ENCODE results near the gene PRSS50. TPM values are rescaled to one million over a fixed set of nuclear protein-coding genes. Genes with fewer than 3 reads are reported as not detected.

PRSS50 gene
- total RNA-seq, 1 experiment from 2014 or later = not detected

GRCh38 chr3:46712191-46713049 is 5.2 kb downstream of the PRSS50 start:
- H3K9me3 ChIP-seq = no peaks in the 10 kb centered on the region
- intact Hi-C loops (cut with micrococcal nuclease; ENCODE audit: unreplicated experiment) = no loop called here
- no peaks in the 10 kb centered on the region for H3K36me3 ChIP-seq (ENCODE audit: control insufficient read depth, insufficient read depth, low read length)
- ChIA-PET CTCF (no interaction called here), POLR2A (interaction anchor here (0.6 kb wide), 1 partner anchor 229 kb away, joined by 5 read pairs; no protein-coding TSS in a partner anchor)
- TF ChIP-seq, protein P1, sequence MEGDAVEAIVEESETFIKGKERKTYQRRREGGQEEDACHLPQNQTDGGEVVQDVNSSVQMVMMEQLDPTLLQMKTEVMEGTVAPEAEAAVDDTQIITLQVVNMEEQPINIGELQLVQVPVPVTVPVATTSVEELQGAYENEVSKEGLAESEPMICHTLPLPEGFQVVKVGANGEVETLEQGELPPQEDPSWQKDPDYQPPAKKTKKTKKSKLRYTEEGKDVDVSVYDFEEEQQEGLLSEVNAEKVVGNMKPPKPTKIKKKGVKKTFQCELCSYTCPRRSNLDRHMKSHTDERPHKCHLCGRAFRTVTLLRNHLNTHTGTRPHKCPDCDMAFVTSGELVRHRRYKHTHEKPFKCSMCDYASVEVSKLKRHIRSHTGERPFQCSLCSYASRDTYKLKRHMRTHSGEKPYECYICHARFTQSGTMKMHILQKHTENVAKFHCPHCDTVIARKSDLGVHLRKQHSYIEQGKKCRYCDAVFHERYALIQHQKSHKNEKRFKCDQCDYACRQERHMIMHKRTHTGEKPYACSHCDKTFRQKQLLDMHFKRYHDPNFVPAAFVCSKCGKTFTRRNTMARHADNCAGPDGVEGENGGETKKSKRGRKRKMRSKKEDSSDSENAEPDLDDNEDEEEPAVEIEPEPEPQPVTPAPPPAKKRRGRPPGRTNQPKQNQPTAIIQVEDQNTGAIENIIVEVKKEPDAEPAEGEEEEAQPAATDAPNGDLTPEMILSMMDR (IDR thresholded peaks at IDR 0.05; ENCODE audit: insufficient read depth in 1 of 2, low read depth in 1 of 2, low read length in 1 of 2, severe bottlenecking in 1 of 2, unreplicated experiment in 1 of 2) = no peak
- Mint-ChIP-seq H3K27me3 (ENCODE audit: insufficient read depth, unreplicated experiment) (no peaks in the 10 kb centered on the region), H3K4me1 (ENCODE audit: low read depth, unreplicated experiment) (no peaks in the 10 kb centered on the region), H3K4me3 (ENCODE audit: unreplicated experiment) (no peak overlapping the region), H3K9me3 (ENCODE audit: unreplicated experiment) (no peaks in the 10 kb centered on the region), H3K27ac (ENCODE audit: unreplicated experiment) (no peak overlapping the region), H3K36me3 (ENCODE audit: insufficient read depth, unreplicated experiment) (peaks cover 6% of the 10 kb centered on the region)
- no peaks in the 10 kb centered on the region for H3K27me3 ChIP-seq (replicated peaks; ENCODE audit: control insufficient read depth, insufficient read depth, low read length)
- peak in 1 of 2 experiments; percentile 14 for DNase-seq
- H3K4me3 ChIP-seq (ENCODE audit: low read depth, low read length) = no peak overlapping the region
- BruUV-seq (replicated peaks) = no TSS peak
- peaks cover 10% of the 10 kb centered on the region for H3K4me1 ChIP-seq

DNA sequence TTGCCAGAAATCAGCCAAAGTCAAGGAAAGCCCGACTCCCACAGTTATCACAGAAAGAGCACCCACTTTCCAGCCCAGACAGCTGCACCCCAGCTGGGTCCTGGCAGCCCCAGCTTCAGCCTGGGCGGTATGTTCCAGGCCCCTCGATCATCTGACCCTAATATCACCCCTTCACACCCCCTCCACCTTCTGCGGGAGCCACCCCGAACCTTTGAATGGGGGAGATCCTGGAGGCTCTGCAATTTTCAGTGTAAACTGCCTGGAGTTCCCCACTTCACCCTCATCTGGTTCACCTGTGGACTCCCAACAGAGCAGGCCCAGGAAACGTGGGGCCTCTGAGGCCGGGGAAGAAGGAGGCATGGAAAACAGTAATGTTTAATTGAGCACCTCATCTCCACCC is 5.9 kb downstream of the PRSS50 start:
- no peak overlapping the region for H3K4me3 Mint-ChIP-seq (ENCODE audit: unreplicated experiment)
- H3K9me3 Mint-ChIP-seq (ENCODE audit: unreplicated experiment) = no peaks in the 10 kb centered on the region
- H3K27ac Mint-ChIP-seq (ENCODE audit: unreplicated experiment) = no peak overlapping the region
- no peak for DNase-seq
- no peaks in the 10 kb centered on the region for H3K9me3 ChIP-seq
- H3K36me3 Mint-ChIP-seq (ENCODE audit: insufficient read depth, unreplicated experiment) = peaks cover 6% of the 10 kb centered on the region
- H3K27me3 ChIP-seq (replicated peaks; ENCODE audit: control insufficient read depth, insufficient read depth, low read length) = no peaks in the 10 kb centered on the region
- BruUV-seq (replicated peaks) = no TSS peak
- CTCF ChIA-PET = no interaction called here
- intact Hi-C loops (cut with micrococcal nuclease; ENCODE audit: unreplicated experiment) = no loop called here
- TF ChIP-seq, protein P1 (IDR thresholded peaks at IDR 0.05; ENCODE audit: insufficient read depth in 1 of 2, low read depth in 1 of 2, low read length in 1 of 2, severe bottlenecking in 1 of 2, unreplicated experiment in 1 of 2) = no peak
- H3K36me3 ChIP-seq (ENCODE audit: control insufficient read depth, insufficient read depth, low read length) = no peaks in the 10 kb centered on the region
- no peaks in the 10 kb centered on the region for H3K27me3 Mint-ChIP-seq (ENCODE audit: insufficient read depth, unreplicated experiment)
- no peak overlapping the region for H3K4me3 ChIP-seq (ENCODE audit: low read depth, low read length)
- no peaks in the 10 kb centered on the region for H3K4me1 Mint-ChIP-seq (ENCODE audit: low read depth, unreplicated experiment)
- POLR2A ChIA-PET = interaction anchor here (0.6 kb wide), 1 partner anchor 229 kb away, joined by 5 read pairs; no protein-coding TSS in a partner anchor
- H3K4me1 ChIP-seq = peaks cover 10% of the 10 kb centered on the region

- BruUV-seq (replicated peaks) = no TSS peak
- POLR2A ChIA-PET = no interaction called here
- Mint-ChIP-seq H3K36me3 (ENCODE audit: insufficient read depth, unreplicated experiment) (peaks cover 5% of the 10 kb centered on the region), H3K4me3 (ENCODE audit: unreplicated experiment) (no peak overlapping the region), H3K4me1 (ENCODE audit: low read depth, unreplicated experiment) (no peaks in the 10 kb centered on the region), H3K27me3 (ENCODE audit: insufficient read depth, unreplicated experiment) (no peaks in the 10 kb centered on the region), H3K27ac (ENCODE audit: unreplicated experiment) (no peak overlapping the region), H3K9me3 (ENCODE audit: unreplicated experiment) (no peaks in the 10 kb centered on the region)
- H3K4me3 ChIP-seq (ENCODE audit: low read depth, low read length) = no peak overlapping the region
- CTCF ChIA-PET = no interaction called here
- H3K27me3 ChIP-seq (replicated peaks; ENCODE audit: control insufficient read depth, insufficient read depth, low read length) = no peaks in the 10 kb centered on the region
- no peaks in the 10 kb centered on the region for H3K36me3 ChIP-seq (ENCODE audit: control insufficient read depth, insufficient read depth, low read length)
- intact Hi-C loops (cut with micrococcal nuclease; ENCODE audit: unreplicated experiment) = no loop called here
- TF ChIP-seq, protein P1 (IDR thresholded peaks at IDR 0.05; ENCODE audit: insufficient read depth in 1 of 2, low read depth in 1 of 2, low read length in 1 of 2, severe bottlenecking in 1 of 2, unreplicated experiment in 1 of 2) = no peak
- peaks cover 10% of the 10 kb centered on the region for H3K4me1 ChIP-seq
- no peaks in the 10 kb centered on the region for H3K9me3 ChIP-seq
- peak in 1 of 2 experiments; percentile 53 for DNase-seq
Measured at GRCh38 chr3:46711305-46711704, 6.4 kb downstream of the PRSS50 start.
